ENCODE results near the gene BUD23. TPM values are rescaled to one million over a fixed set of nuclear protein-coding genes. Genes with fewer than 3 reads are reported as not detected.

Gene BUD23
- total RNA-seq, 1 experiment from 2014 or later = 124 TPM

- BruUV-seq (replicated peaks) = TSS peak; percentile 93
- POLR2A ChIA-PET = interaction anchor here (0.6 to 0.9 kb wide), 6 partner anchors 12 to 405 kb away, joined by 3 to 8 read pairs (median 4); no protein-coding TSS in a partner anchor
- intact Hi-C loops (cut with micrococcal nuclease; ENCODE audit: unreplicated experiment) (no loop called here), in situ Hi-C loops (cut with HindIII; ENCODE audit: low pct_unique_long_range_greater_than_20kb, low sequenced_read_pairs) (no loop called here)
- CTCF ChIA-PET = interaction anchor here (0.6 to 1.1 kb wide), 3 partner anchors 11 to 61 kb away, joined by 3 to 11 read pairs (median 3); no protein-coding TSS in a partner anchor
- Histone ChIP-seq H3K9me3 (ENCODE audit: control insufficient read depth, insufficient read depth, low read depth, low read length) (no peaks in the 10 kb centered on the region), H3K27ac (ENCODE audit: low read length) (peak overlapping the region; percentile 80), H3K4me1 (ENCODE audit: control insufficient read depth, insufficient read depth, low read length) (peaks cover 25% of the 10 kb centered on the region), H3K27me3 (ENCODE audit: control insufficient read depth, insufficient read depth, low read length) (no peaks in the 10 kb centered on the region), H3K36me3 (ENCODE audit: control insufficient read depth, insufficient read depth, low read length) (peaks cover 15% of the 10 kb centered on the region), H3K4me3 (ENCODE audit: low read depth in 2 of 2, low read length in 2 of 2) (peak overlapping the region; percentile 66 to 98)
- no peak for DNase-seq (ENCODE audit: low read depth, low spot score)
- peak; percentile 12 for ATAC-seq
- TF ChIP-seq SIN3A (IDR thresholded peaks at IDR 0.05; ENCODE audit: borderline replicate concordance, insufficient read depth, low read depth, low read length) (no peak), CTCF (IDR thresholded peaks at IDR 0.05) (no peak), POLR2AphosphoS5 (IDR thresholded peaks at IDR 0.05; ENCODE audit: low read depth, low read length) (no peak), TCF7L2 (IDR thresholded peaks at IDR 0.05; ENCODE audit: low read depth, low read length) (no peak)
- TF ChIP-seq, protein P1, sequence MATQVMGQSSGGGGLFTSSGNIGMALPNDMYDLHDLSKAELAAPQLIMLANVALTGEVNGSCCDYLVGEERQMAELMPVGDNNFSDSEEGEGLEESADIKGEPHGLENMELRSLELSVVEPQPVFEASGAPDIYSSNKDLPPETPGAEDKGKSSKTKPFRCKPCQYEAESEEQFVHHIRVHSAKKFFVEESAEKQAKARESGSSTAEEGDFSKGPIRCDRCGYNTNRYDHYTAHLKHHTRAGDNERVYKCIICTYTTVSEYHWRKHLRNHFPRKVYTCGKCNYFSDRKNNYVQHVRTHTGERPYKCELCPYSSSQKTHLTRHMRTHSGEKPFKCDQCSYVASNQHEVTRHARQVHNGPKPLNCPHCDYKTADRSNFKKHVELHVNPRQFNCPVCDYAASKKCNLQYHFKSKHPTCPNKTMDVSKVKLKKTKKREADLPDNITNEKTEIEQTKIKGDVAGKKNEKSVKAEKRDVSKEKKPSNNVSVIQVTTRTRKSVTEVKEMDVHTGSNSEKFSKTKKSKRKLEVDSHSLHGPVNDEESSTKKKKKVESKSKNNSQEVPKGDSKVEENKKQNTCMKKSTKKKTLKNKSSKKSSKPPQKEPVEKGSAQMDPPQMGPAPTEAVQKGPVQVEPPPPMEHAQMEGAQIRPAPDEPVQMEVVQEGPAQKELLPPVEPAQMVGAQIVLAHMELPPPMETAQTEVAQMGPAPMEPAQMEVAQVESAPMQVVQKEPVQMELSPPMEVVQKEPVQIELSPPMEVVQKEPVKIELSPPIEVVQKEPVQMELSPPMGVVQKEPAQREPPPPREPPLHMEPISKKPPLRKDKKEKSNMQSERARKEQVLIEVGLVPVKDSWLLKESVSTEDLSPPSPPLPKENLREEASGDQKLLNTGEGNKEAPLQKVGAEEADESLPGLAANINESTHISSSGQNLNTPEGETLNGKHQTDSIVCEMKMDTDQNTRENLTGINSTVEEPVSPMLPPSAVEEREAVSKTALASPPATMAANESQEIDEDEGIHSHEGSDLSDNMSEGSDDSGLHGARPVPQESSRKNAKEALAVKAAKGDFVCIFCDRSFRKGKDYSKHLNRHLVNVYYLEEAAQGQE (IDR thresholded peaks at IDR 0.05; ENCODE audit: insufficient read depth in 1 of 2, low read depth in 2 of 2, low read length in 1 of 2) = no peak
These were observed 644 bp downstream of the BUD23 start for GRCh38 chr7:73683788-73684693.

GRCh38 chr7:73685311-73685710, 1.9 kb downstream of the BUD23 start:
- intact Hi-C loops (cut with micrococcal nuclease; ENCODE audit: unreplicated experiment) (no loop called here), in situ Hi-C loops (cut with HindIII; ENCODE audit: low pct_unique_long_range_greater_than_20kb, low sequenced_read_pairs) (no loop called here)
- ChIA-PET POLR2A (no interaction called here), CTCF (interaction anchor here (1.1 kb wide), 1 partner anchor 12 kb away, joined by 11 read pairs; no protein-coding TSS in a partner anchor)
- Histone ChIP-seq H3K4me3 (ENCODE audit: low read depth in 2 of 2, low read length in 2 of 2) (no peak overlapping the region), H3K36me3 (ENCODE audit: control insufficient read depth, insufficient read depth, low read length) (peaks cover 15% of the 10 kb centered on the region), H3K27ac (ENCODE audit: low read length) (no peak overlapping the region), H3K4me1 (ENCODE audit: control insufficient read depth, insufficient read depth, low read length) (peaks cover 20% of the 10 kb centered on the region), H3K9me3 (ENCODE audit: control insufficient read depth, insufficient read depth, low read depth, low read length) (no peaks in the 10 kb centered on the region), H3K27me3 (ENCODE audit: control insufficient read depth, insufficient read depth, low read length) (no peaks in the 10 kb centered on the region)
- ATAC-seq (no peak), DNase-seq (ENCODE audit: low read depth, low spot score) (no peak)
- TF ChIP-seq, protein P1 (IDR thresholded peaks at IDR 0.05; ENCODE audit: insufficient read depth in 1 of 2, low read depth in 2 of 2, low read length in 1 of 2) = no peak
- TF ChIP-seq POLR2AphosphoS5 (IDR thresholded peaks at IDR 0.05; ENCODE audit: low read depth, low read length) = no peak
- TF ChIP-seq TCF7L2 (IDR thresholded peaks at IDR 0.05; ENCODE audit: low read depth, low read length) = no peak
- BruUV-seq (replicated peaks) = no TSS peak

Measured in Panc1 (cell line).